Liver (tissue), 9 donors: ENCODE data around the gene FILIP1. TPM values are rescaled to one million over a fixed set of nuclear protein-coding genes. Genes with fewer than 3 reads are reported as not detected.

Experiments
- DNase-seq: peaks from one replicate; pipeline ENCODE4 v3.0.0-alpha.2; 2017; ENCODE audit warnings: low spot score
- H3K27ac ChIP-seq, 2 donors: one replicate each; pipeline ENCODE4 v1.7.0; 2013; ENCODE audit warnings: inconsistent platforms in 2 of 2, low read length in 2 of 2, control low read depth in 1 of 2, low read depth in 1 of 2, mild to moderate bottlenecking in 1 of 2
- H3K27me3 ChIP-seq, 4 donors: one replicate each; pipeline versions ENCODE4 v1.6.1 to v1.7.0; 2013; ENCODE audit warnings: low read length in 3 of 4, inconsistent platforms in 1 of 4, mild to moderate bottlenecking in 1 of 4, moderate library complexity in 1 of 4; ENCODE audit not compliant: control insufficient read depth in 4 of 4, insufficient read depth in 4 of 4
- H3K36me3 ChIP-seq, 4 donors: one replicate each; pipeline versions ENCODE4 v1.6.1 to v1.7.0; 2013; ENCODE audit warnings: low read length in 3 of 4, mild to moderate bottlenecking in 3 of 4, low read depth in 1 of 4, moderate library complexity in 1 of 4; ENCODE audit not compliant: control insufficient read depth in 4 of 4, insufficient read depth in 3 of 4
- H3K4me1 ChIP-seq, 4 donors: one replicate each; pipeline versions ENCODE4 v1.6.1 to v1.7.0; 2013; ENCODE audit warnings: low read length in 3 of 4, mild to moderate bottlenecking in 3 of 4, moderate library complexity in 1 of 4; ENCODE audit not compliant: control insufficient read depth in 4 of 4, insufficient read depth in 4 of 4
- H3K4me3 ChIP-seq, 3 donors: one replicate each; pipeline versions ENCODE4 v1.6.1 to v1.7.0; 2013; ENCODE audit warnings: low read length in 3 of 3, control low read depth in 1 of 3, low read depth in 1 of 3, mild to moderate bottlenecking in 1 of 3
- H3K9ac ChIP-seq, 2 donors: one replicate each; pipeline ENCODE4 v1.7.0; 2013; ENCODE audit warnings: low read length in 2 of 2, mild to moderate bottlenecking in 2 of 2, moderate library complexity in 2 of 2, control low read depth in 1 of 2, low read depth in 1 of 2
- H3K9me3 ChIP-seq, 4 donors: one replicate each; pipeline versions ENCODE4 v1.6.1 to v1.7.0; 2013; ENCODE audit warnings: low read length in 3 of 4; ENCODE audit not compliant: control insufficient read depth in 4 of 4
- CTCF ChIP-seq: fragments of 150-350 bp; IDR thresholded peaks from 2 replicates; pipeline ENCODE4 v1.5.1; 2017; ENCODE audit warnings: improper control_type of control experiment, low read depth, low read length; ENCODE audit not compliant: missing input control
- EGR1 ChIP-seq, 2 donors: IDR thresholded peaks; 2 replicates each; pipeline ENCODE4 v1.6.1; 2016 to 2018; ENCODE audit warnings: antibody characterized with exemption in 2 of 2, low read depth in 2 of 2
- FOXA1 ChIP-seq: IDR thresholded peaks from 2 replicates; pipeline ENCODE4 v1.6.1; 2016; ENCODE audit warnings: antibody characterized with exemption
- FOXA2 ChIP-seq: IDR thresholded peaks from 2 replicates; pipeline ENCODE4 v1.6.1; 2016; ENCODE audit warnings: antibody characterized with exemption
- GABPA ChIP-seq, 2 donors: IDR thresholded peaks in 1 of 2; conservative IDR thresholded peaks in 1 of 2; 2 replicates each; pipeline ENCODE4 v1.6.1; 2016; ENCODE audit warnings: antibody characterized with exemption in 2 of 2, mild to moderate bottlenecking in 1 of 2, moderate library complexity in 1 of 2
- HNF4A ChIP-seq, 2 donors: conservative IDR thresholded peaks; 2 replicates each; pipeline ENCODE4 v1.6.1; 2016; ENCODE audit warnings: antibody characterized with exemption in 2 of 2, mild to moderate bottlenecking in 2 of 2
- HNF4G ChIP-seq: IDR thresholded peaks from 2 replicates; pipeline ENCODE4 v1.6.1; 2016; ENCODE audit warnings: antibody characterized with exemption
- JUND ChIP-seq, 2 donors: IDR thresholded peaks; 2 replicates each; pipeline ENCODE4 v1.6.1; 2016; ENCODE audit warnings: antibody characterized with exemption in 2 of 2
- MAX ChIP-seq: IDR thresholded peaks from 2 replicates; pipeline ENCODE4 v1.6.1; 2016; ENCODE audit warnings: antibody characterized with exemption
- NR2F2 ChIP-seq: IDR thresholded peaks from 2 replicates; pipeline ENCODE4 v1.6.1; 2016; ENCODE audit warnings: antibody characterized with exemption
- RAD21 ChIP-seq, 2 donors: IDR thresholded peaks; 2 replicates each; pipeline ENCODE4 v1.6.1; 2016; ENCODE audit warnings: antibody characterized with exemption in 2 of 2, mild to moderate bottlenecking in 2 of 2
- RXRA ChIP-seq, 2 donors: IDR thresholded peaks; 2 replicates each; pipeline ENCODE4 v1.6.1; 2017 to 2018; ENCODE audit warnings: antibody characterized with exemption in 2 of 2, mild to moderate bottlenecking in 1 of 2
- SP1 ChIP-seq: IDR thresholded peaks from 2 replicates; pipeline ENCODE4 v1.6.1; 2018; ENCODE audit warnings: antibody characterized with exemption, mild to moderate bottlenecking
- TAF1 ChIP-seq: conservative IDR thresholded peaks from 2 replicates; pipeline ENCODE4 v1.6.1; 2016; ENCODE audit warnings: antibody characterized with exemption, mild to moderate bottlenecking
- YY1 ChIP-seq: IDR thresholded peaks from 2 replicates; pipeline ENCODE4 v1.6.1; 2016; ENCODE audit warnings: antibody characterized with exemption, mild to moderate bottlenecking
- WGBS: extraction: QIAGEN DNeasy Blood & Tissue Kit; methylation state at CpG from one replicate; pipeline ENCODE4 v1.1.7; 2013; 5-methylcytosine and 5-hydroxymethylcytosine counted together
- polyA plus RNA-seq, 2 donors: library from polyadenylated mRNA; stranded (reverse) in 1 of 2; unstranded in 1 of 2; fragments of 200-250 nt in 1 of 2; fragments of >200 nt in 1 of 2; fragmentation: Nextera tagmentation in 1 of 2; extraction: Ambion mirVana in 1 of 2; gene quantifications; one replicate each; pipeline versions ENCODE4 v1.2.1 to v1.2.3, GENCODE V29; 2013 to 2015
- total RNA-seq, 2 donors: library from RNA; depleted of rRNA; stranded (reverse); fragments of >200 nt; gene quantifications; one replicate each; pipeline ENCODE4 v1.2.3, GENCODE V29; 2014
- TF ChIP-seq, protein P1 (sequence below): IDR thresholded peaks from 2 replicates; pipeline ENCODE4 v1.6.1; 2016; ENCODE audit warnings: antibody characterized with exemption, mild to moderate bottlenecking
- TF ChIP-seq, protein P2 (sequence below): IDR thresholded peaks from 2 replicates; pipeline ENCODE4 v1.6.1; 2016; ENCODE audit warnings: antibody characterized with exemption
- TF ChIP-seq, protein P3 (sequence below): IDR thresholded peaks from 2 replicates; pipeline ENCODE4 v1.6.1; 2016; ENCODE audit warnings: antibody characterized with exemption
- donor health status: healthy.
- donor health status: healthy.
- donor health status: healthy.
- donor health status: healthy.
- donor health status: healthy.

Gene FILIP1
- total and polyA plus RNA-seq, 4 donors, result 0.70 to 2.8 (median 1.1) TPM

DNA sequence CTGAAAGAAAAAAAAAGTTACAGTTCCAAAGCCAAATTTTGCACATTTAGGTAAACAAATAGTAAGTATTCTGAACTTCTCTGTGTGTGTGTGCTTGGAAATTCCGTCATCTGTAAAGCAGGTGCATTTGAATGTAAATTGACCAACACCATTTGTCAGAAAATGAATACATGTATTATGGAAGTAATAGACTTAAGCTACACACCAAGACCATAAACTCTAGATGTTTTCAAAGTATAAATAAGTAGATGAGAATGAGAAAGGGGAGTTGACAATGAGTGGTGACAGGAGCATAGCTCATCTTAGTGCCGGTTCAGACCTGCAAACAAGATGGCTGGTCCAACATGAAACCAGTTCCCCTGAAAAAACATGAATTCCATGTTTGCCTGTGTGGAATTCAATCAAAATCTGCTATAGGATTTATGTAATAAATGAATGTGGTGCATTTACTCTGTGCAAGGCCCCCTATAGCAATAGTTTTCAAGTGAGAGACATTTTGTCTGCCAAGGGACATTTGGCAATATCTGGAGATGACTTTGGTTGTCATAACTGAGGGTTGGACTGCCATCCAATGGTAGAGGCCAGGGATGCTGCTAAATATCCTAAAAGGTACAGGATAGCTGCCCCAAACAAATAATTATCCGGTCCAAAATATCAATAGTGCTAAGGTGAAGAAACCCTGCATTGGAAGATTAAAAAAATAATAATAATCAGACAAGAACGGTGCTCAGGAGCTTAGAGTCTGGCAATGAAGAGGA is 11.0 kb upstream of the FILIP1 start:
- H3K9ac ChIP-seq, result no peak overlapping the region
- WGBS, result 83% methylated on average over 4 of the region's 4 CpGs

DNA sequence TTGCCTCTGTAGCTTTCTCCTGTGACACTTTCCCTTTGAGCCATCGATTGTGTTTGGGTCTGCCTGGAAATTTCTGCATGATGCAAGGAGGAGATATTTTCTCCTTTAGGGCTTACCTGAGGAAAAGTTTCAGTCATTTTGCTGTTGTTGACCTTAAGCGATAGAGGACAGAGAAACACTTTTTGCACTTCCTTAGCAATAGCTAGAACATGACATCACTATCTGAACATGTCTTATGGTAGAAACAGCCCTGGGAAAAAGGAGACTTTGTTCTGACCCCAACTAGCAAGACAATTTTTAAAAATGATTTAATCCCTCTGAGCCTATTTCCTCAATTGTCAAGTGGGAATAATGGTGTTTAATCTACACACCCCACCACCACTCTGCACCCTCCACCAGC is 9.7 kb upstream of the FILIP1 start:
- peaks cover 0 to 3% (median 0%) of the 10 kb centered on the region in 4 donors for H3K27me3 ChIP-seq
- no peak overlapping the region for H3K4me3 ChIP-seq
- H3K9me3 ChIP-seq, result no peaks in the 10 kb centered on the region
- no peaks in the 10 kb centered on the region for H3K4me1 ChIP-seq
- no peaks in the 10 kb centered on the region for H3K36me3 ChIP-seq
- TF ChIP-seq, protein P1, sequence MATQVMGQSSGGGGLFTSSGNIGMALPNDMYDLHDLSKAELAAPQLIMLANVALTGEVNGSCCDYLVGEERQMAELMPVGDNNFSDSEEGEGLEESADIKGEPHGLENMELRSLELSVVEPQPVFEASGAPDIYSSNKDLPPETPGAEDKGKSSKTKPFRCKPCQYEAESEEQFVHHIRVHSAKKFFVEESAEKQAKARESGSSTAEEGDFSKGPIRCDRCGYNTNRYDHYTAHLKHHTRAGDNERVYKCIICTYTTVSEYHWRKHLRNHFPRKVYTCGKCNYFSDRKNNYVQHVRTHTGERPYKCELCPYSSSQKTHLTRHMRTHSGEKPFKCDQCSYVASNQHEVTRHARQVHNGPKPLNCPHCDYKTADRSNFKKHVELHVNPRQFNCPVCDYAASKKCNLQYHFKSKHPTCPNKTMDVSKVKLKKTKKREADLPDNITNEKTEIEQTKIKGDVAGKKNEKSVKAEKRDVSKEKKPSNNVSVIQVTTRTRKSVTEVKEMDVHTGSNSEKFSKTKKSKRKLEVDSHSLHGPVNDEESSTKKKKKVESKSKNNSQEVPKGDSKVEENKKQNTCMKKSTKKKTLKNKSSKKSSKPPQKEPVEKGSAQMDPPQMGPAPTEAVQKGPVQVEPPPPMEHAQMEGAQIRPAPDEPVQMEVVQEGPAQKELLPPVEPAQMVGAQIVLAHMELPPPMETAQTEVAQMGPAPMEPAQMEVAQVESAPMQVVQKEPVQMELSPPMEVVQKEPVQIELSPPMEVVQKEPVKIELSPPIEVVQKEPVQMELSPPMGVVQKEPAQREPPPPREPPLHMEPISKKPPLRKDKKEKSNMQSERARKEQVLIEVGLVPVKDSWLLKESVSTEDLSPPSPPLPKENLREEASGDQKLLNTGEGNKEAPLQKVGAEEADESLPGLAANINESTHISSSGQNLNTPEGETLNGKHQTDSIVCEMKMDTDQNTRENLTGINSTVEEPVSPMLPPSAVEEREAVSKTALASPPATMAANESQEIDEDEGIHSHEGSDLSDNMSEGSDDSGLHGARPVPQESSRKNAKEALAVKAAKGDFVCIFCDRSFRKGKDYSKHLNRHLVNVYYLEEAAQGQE, result no peak
- TF ChIP-seq GABPA (IDR thresholded peaks at IDR 0.05 in 1 of 2, conservative IDR thresholded peaks at IDR 0.05 in 1 of 2) (no peak), EGR1 (IDR thresholded peaks at IDR 0.05; ENCODE audit: low read depth in 2 of 2) (no peak), TAF1 (no peak), HNF4A (conservative IDR thresholded peaks at IDR 0.05) (no peak), RXRA (IDR thresholded peaks at IDR 0.05) (no peak), SP1 (no peak), FOXA2 (no peak), JUND (IDR thresholded peaks at IDR 0.05) (no peak), MAX (no peak), NR2F2 (no peak), HNF4G (no peak), CTCF (no peak), RAD21 (IDR thresholded peaks at IDR 0.05) (no peak), YY1 (no peak), FOXA1 (no peak)
- TF ChIP-seq, protein P2, sequence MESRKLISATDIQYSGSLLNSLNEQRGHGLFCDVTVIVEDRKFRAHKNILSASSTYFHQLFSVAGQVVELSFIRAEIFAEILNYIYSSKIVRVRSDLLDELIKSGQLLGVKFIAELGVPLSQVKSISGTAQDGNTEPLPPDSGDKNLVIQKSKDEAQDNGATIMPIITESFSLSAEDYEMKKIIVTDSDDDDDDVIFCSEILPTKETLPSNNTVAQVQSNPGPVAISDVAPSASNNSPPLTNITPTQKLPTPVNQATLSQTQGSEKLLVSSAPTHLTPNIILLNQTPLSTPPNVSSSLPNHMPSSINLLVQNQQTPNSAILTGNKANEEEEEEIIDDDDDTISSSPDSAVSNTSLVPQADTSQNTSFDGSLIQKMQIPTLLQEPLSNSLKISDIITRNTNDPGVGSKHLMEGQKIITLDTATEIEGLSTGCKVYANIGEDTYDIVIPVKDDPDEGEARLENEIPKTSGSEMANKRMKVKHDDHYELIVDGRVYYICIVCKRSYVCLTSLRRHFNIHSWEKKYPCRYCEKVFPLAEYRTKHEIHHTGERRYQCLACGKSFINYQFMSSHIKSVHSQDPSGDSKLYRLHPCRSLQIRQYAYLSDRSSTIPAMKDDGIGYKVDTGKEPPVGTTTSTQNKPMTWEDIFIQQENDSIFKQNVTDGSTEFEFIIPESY, result no peak
- TF ChIP-seq, protein P3, sequence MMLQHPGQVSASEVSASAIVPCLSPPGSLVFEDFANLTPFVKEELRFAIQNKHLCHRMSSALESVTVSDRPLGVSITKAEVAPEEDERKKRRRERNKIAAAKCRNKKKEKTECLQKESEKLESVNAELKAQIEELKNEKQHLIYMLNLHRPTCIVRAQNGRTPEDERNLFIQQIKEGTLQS, result no peak
- H3K9ac ChIP-seq, result no peak overlapping the region
- 82% methylated on average over 2 of the region's 2 CpGs for WGBS
- DNase-seq, result no peak
- H3K27ac ChIP-seq, result no peak overlapping the region

More for the DNA sequence above, 11.0 kb upstream of the FILIP1 start:
- Histone ChIP-seq H3K4me1 (no peaks in the 10 kb centered on the region), H3K9me3 (no peaks in the 10 kb centered on the region), H3K36me3 (no peaks in the 10 kb centered on the region), H3K27ac (no peak overlapping the region), H3K27me3 (peaks cover 0 to 3% (median 0%) of the 10 kb centered on the region in 4 donors), H3K4me3 (no peak overlapping the region)
- TF ChIP-seq RXRA (IDR thresholded peaks at IDR 0.05) (no peak), TAF1 (no peak), CTCF (peak; percentile 13), RAD21 (IDR thresholded peaks at IDR 0.05) (peak; percentile 42 to 63), HNF4A (conservative IDR thresholded peaks at IDR 0.05) (no peak)
- no peak for DNase-seq
